Sigmoid colon (tissue), 4 donors: ENCODE data around the gene CDKL2.

ENCODE experiments used
- POLR2A ChIP-seq, 2 donors: fragments of 450-650 bp; IDR thresholded peaks; one replicate each; pipeline ENCODE4 v1.6.1; 2016; ENCODE audit warnings: antibody characterized with exemption in 2 of 2, mild to moderate bottlenecking in 2 of 2, moderate library complexity in 2 of 2
- POLR2AphosphoS5 ChIP-seq, 4 donors: sonication (generic); formaldehyde crosslinking; IDR thresholded peaks; one replicate each; pipeline ENCODE4 v1.6.1; 2017; ENCODE audit warnings: antibody characterized with exemption in 4 of 4
- TF ChIP-seq, protein P1 (sequence below), 4 experiments: fragments of 450-650 bp in 3 of 4; fragments of 200-600 bp in 1 of 4; IDR thresholded peaks; one replicate each; pipeline ENCODE4 v1.5.1; 2016 to 2019; ENCODE audit warnings: antibody characterized with exemption in 4 of 4, mild to moderate bottlenecking in 3 of 4, moderate library complexity in 2 of 4

DNA sequence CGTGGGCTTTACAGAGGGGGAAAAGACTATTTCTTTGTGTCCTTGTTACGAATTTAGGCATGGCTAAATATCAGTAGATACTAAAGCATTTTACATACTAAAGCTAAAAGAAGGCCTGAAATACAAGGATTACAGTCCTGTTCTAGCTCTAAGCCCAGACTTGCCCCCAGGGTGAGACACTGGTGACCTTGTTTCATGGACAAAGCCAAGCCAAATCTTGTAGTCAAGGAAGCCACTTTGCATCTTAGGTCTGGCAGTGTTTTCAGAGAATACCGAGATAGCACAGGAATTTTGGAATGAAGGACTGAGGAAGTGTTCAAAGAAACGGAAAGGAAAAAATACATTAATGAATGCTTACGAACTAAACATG is 43.6 kb upstream of the CDKL2 start:
- TF ChIP-seq, protein P1, sequence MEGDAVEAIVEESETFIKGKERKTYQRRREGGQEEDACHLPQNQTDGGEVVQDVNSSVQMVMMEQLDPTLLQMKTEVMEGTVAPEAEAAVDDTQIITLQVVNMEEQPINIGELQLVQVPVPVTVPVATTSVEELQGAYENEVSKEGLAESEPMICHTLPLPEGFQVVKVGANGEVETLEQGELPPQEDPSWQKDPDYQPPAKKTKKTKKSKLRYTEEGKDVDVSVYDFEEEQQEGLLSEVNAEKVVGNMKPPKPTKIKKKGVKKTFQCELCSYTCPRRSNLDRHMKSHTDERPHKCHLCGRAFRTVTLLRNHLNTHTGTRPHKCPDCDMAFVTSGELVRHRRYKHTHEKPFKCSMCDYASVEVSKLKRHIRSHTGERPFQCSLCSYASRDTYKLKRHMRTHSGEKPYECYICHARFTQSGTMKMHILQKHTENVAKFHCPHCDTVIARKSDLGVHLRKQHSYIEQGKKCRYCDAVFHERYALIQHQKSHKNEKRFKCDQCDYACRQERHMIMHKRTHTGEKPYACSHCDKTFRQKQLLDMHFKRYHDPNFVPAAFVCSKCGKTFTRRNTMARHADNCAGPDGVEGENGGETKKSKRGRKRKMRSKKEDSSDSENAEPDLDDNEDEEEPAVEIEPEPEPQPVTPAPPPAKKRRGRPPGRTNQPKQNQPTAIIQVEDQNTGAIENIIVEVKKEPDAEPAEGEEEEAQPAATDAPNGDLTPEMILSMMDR (IDR thresholded peaks at IDR 0.05): no peak
- TF ChIP-seq POLR2AphosphoS5 (IDR thresholded peaks at IDR 0.05): no peak
- TF ChIP-seq POLR2A (IDR thresholded peaks at IDR 0.05): no peak
